GM12864 (cell line): ENCODE results near the gene SERPIND1.
A peak's percentile ranks its signal among the peaks of the same experiment; 100 is the strongest.

Experiments
- DNase-seq: peaks from one replicate; pipeline ENCODE4 v3.0.0-alpha.2; 2011; ENCODE audit warnings: low read depth
- H3K4me3 ChIP-seq: 2 replicates; pipeline ENCODE4 v1.5.1; 2011; ENCODE audit warnings: mild to moderate bottlenecking, low read depth, low read length, control low read depth
- TF ChIP-seq, protein P1 (sequence below): IDR thresholded peaks from 2 replicates; pipeline ENCODE4 v1.5.1; 2011; ENCODE audit warnings: low read depth, mild to moderate bottlenecking, moderate library complexity, low read length, control low read depth, inconsistent platforms; ENCODE audit errors: missing control alignments

Gene SERPIND1

GRCh38 chr22:20738394-20739089 lies 35.4 kb upstream of the SERPIND1 start:
- TF ChIP-seq, protein P1, sequence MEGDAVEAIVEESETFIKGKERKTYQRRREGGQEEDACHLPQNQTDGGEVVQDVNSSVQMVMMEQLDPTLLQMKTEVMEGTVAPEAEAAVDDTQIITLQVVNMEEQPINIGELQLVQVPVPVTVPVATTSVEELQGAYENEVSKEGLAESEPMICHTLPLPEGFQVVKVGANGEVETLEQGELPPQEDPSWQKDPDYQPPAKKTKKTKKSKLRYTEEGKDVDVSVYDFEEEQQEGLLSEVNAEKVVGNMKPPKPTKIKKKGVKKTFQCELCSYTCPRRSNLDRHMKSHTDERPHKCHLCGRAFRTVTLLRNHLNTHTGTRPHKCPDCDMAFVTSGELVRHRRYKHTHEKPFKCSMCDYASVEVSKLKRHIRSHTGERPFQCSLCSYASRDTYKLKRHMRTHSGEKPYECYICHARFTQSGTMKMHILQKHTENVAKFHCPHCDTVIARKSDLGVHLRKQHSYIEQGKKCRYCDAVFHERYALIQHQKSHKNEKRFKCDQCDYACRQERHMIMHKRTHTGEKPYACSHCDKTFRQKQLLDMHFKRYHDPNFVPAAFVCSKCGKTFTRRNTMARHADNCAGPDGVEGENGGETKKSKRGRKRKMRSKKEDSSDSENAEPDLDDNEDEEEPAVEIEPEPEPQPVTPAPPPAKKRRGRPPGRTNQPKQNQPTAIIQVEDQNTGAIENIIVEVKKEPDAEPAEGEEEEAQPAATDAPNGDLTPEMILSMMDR = no peak
- DNase-seq = no peak
- H3K4me3 ChIP-seq = no peak overlapping the region

DNA sequence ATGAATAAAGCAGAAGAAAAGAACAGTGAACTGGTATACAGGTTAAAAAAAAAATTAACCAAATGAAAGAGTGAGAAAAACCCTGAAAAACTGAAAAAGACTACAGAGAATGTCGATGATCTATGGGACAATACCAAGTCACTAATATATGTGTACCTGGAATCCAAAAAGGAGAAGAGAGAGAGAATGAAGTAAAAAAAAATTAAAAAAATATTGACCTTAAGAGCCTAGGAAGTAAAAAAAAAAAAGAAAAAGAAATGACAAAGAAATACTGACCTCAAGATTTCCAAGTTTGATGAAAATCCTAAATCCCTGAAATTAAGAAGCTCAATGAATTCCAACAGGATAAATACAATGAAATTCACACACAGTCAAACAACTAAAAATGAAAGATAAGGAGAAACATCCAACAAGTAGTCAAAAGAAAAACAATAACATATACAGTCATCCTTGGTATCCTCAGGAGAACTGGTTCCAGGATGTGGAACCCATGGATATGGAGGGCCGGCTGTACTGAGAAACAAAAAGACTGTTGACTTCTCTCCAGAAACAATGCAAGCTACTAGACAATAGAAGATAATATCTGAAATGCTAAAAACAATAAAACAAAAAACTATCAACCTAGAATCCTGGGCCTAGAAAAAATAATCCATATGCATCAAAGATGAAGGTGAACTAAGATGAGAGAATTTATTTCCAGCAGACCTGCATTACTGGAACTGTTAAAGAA lies 33.5 kb upstream of the SERPIND1 start:
- DNase-seq = no peak
- TF ChIP-seq, protein P1 = no peak
- no peak overlapping the region for H3K4me3 ChIP-seq

DNA sequence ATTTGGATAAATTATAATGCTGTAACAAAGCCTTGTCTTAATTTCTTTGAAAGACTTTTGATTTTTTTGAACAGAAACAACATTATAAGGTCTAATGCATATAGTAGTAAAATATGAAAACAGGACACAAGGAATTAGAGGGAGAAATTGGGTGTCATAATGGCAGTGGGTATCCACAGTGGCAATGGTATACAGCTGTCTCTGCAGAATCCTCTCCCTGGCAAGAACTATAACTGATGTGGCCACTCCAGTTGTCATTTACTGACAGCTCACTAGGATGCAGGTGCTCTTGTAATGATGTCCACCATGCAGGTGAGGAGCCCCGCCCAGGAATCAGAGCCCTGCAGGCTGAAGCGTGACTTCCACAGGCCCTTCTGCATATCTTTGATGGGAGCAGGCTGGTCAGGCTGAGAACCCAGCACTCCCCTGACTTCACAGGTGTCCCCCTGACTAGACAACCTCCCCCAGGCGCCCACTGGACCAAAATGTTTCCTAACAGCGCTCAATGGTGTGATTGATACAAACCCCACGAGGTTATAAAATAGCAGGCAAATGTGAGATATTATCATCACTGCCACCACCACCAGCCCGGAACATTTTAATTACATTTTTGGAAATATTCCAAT lies 32.8 kb upstream of the SERPIND1 start:
- TF ChIP-seq, protein P1 = no peak

GRCh38 chr22:20741634-20742581 lies 32.0 kb upstream of the SERPIND1 start:
- TF ChIP-seq, protein P1 = peak; percentile 74
- H3K4me3 ChIP-seq = no peak overlapping the region
- no peak for DNase-seq

More for the DNA sequence above, 32.8 kb upstream of the SERPIND1 start:
- no peak for DNase-seq
- no peak overlapping the region for H3K4me3 ChIP-seq

- no peak for DNase-seq
- no peak overlapping the region for H3K4me3 ChIP-seq
- TF ChIP-seq, protein P1 = no peak
These were observed 31.1 kb upstream of the SERPIND1 start for GRCh38 chr22:20742764-20743163.

GRCh38 chr22:20744456-20744855 lies 29.5 kb upstream of the SERPIND1 start:
- DNase-seq = no peak
- TF ChIP-seq, protein P1 = no peak
- H3K4me3 ChIP-seq = no peak overlapping the region
